ENCODE results near the gene PLCH1. TPM values are rescaled to one million over a fixed set of nuclear protein-coding genes. Genes with fewer than 3 reads are reported as not detected.

Gene PLCH1
- total and polyA plus RNA-seq, 10 of the 15 experiments (the other 5 are each of a cell fraction or from before 2014, with no cell fraction given): 0.03 to 0.22 (median 0.04) TPM; not detected in 5

- FAIRE-seq (no peak), ATAC-seq (no peak), DNase-seq (ENCODE audit: low read depth, low spot score) (no peak)
- Histone ChIP-seq H3K36me3 (ENCODE audit: control insufficient read depth in 2 of 2, insufficient read depth in 2 of 2, low read length in 1 of 2) (no peaks in the 10 kb centered on the region), H3K27ac (ENCODE audit: control insufficient read depth, insufficient read depth) (no peak overlapping the region), H3K9me3 (replicated peaks; ENCODE audit: control insufficient read depth, insufficient read depth, low read length) (no peaks in the 10 kb centered on the region), H3K27me3 (replicated peaks in 1 of 2; ENCODE audit: control insufficient read depth in 2 of 2, insufficient read depth in 2 of 2, low read length in 1 of 2) (no peaks in the 10 kb centered on the region), H3K9ac (ENCODE audit: control insufficient read depth, insufficient read depth, low read length) (no peak overlapping the region), H4K20me1 (ENCODE audit: control insufficient read depth, insufficient read depth) (no peaks in the 10 kb centered on the region), H3K4me2 (ENCODE audit: control insufficient read depth, insufficient read depth) (no peak overlapping the region), H3K79me2 (ENCODE audit: control insufficient read depth, insufficient read depth, low read length) (no peaks in the 10 kb centered on the region), H2AFZ (ENCODE audit: control insufficient read depth, low read depth, low read length) (no peak overlapping the region), H3K4me1 (ENCODE audit: control insufficient read depth, insufficient read depth, low read length) (no peaks in the 10 kb centered on the region), H3K4me3 (no peak overlapping the region)
- BruUV-seq (replicated peaks): no TSS peak
- TF ChIP-seq MLLT1 (IDR thresholded peaks at IDR 0.05) (no peak), SUPT20H (IDR thresholded peaks at IDR 0.05; ENCODE audit: borderline replicate concordance, control insufficient read depth, low read depth, low read length) (no peak), BMI1 (IDR thresholded peaks at IDR 0.05; ENCODE audit: borderline replicate concordance) (no peak), FOXK2 (IDR thresholded peaks at IDR 0.05) (no peak), CBX3 (IDR thresholded peaks at IDR 0.05; ENCODE audit: borderline replicate concordance, low read depth) (no peak), SKIL (IDR thresholded peaks at IDR 0.05; ENCODE audit: low read depth, poor library complexity, severe bottlenecking) (no peak), MYC (IDR thresholded peaks at IDR 0.05; ENCODE audit: insufficient read depth, insufficient read length, insufficient replicate concordance, low read length, severe bottlenecking) (no peak), E4F1 (IDR thresholded peaks at IDR 0.05; ENCODE audit: borderline replicate concordance, partially characterized antibody) (no peak), NRF1 (conservative IDR thresholded peaks at IDR 0.05; ENCODE audit: low read depth, low read length) (no peak)
- 47% methylated on average over 1 of the region's 1 CpG for WGBS (ENCODE audit: insufficient coverage, insufficient replicate concordance, low lambda C conversion rate, missing lambda C conversion rate)
- in situ Hi-C loops (cut with MboI): loop anchor here (10.0 kb wide), 1 partner anchor 1003 kb away; the partner anchor contains the start of gene DHX36
- intact Hi-C loops (cut with micrococcal nuclease; ENCODE audit: unreplicated experiment): loop anchor here (10.0 kb wide), 1 partner anchor 643 kb away; no protein-coding TSS in a partner anchor
- ChIA-PET SMC1A (ENCODE audit: uncharacterized antibody, unreplicated experiment) (no interaction called here), RAD21 (ENCODE audit: unreplicated experiment) (no interaction called here), POLR2A (no interaction called here), CTCF (no interaction called here)
These were observed 417.4 kb downstream of the PLCH1 start for GRCh38 chr3:155327430-155327829.
